ENCODE results near the gene CARMIL1. TPM values are rescaled to one million over a fixed set of nuclear protein-coding genes. Genes with fewer than 3 reads are reported as not detected.

The CARMIL1 gene
- total RNA-seq, 1 experiment from 2014 or later = 23.6 TPM

DNA sequence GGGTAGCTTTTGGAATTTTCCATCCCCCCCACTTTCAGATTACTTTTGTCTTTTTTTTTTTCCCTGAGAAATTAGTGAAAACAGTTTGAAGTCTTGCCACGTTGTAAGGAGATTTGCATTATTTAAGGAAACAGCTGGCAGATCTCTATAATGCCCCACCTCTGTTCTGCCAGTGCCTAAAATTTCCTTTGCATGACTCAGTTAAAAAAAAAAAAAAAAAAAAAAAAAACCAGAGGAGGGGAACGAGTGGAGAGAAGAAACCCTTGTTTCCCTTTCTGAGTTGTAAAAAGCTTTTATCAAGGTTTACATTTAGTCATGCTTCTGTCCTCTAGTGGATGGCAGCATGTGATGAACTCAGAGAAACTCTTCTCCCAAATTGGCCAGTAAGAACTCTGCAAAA is 33.5 kb downstream of the CARMIL1 start:
- Histone ChIP-seq H3K9ac (ENCODE audit: extremely low read depth, insufficient read length, low read length) (no peak overlapping the region), H3K9me3 (ENCODE audit: control insufficient read depth, low read depth, low read length) (no peaks in the 10 kb centered on the region), H3K27ac (ENCODE audit: insufficient read length, low read depth, low read length) (no peak overlapping the region), H4K20me1 (ENCODE audit: control insufficient read depth, insufficient read depth, insufficient read length) (no peaks in the 10 kb centered on the region), H2BK15ac (ENCODE audit: low read depth, low read length) (no peak overlapping the region), H2BK20ac (ENCODE audit: low read depth, low read length, poor library complexity, severe bottlenecking) (no peak overlapping the region), H3K4ac (ENCODE audit: low read depth, low read length) (no peak overlapping the region), H2AFZ (ENCODE audit: low read length) (no peak overlapping the region), H4K91ac (ENCODE audit: insufficient read length, low read depth, low read length) (no peak overlapping the region), H2BK5ac (ENCODE audit: insufficient read length, low read length) (no peak overlapping the region), H3K23ac (ENCODE audit: insufficient read length, low read depth, low read length) (no peak overlapping the region), H3T11ph (ENCODE audit: low read length) (no peak overlapping the region), H3K27me3 (ENCODE audit: insufficient read depth, low read length) (no peaks in the 10 kb centered on the region), H3K4me2 (ENCODE audit: insufficient read depth, insufficient read length, low read length) (no peak overlapping the region), H2AK5ac (ENCODE audit: insufficient read length, low read length) (no peak overlapping the region), H3K4me1 (ENCODE audit: insufficient read depth, low read length) (peaks cover 8% of the 10 kb centered on the region; the same call in 1 of the 2 replicates), H2BK120ac (ENCODE audit: low read depth, low read length, poor library complexity, severe bottlenecking) (no peak overlapping the region), H3K23me2 (ENCODE audit: insufficient read length, low read depth, low read length, poor library complexity, severe bottlenecking) (no peaks in the 10 kb centered on the region), H4K8ac (replicated peaks; ENCODE audit: insufficient read length, low read depth, low read length) (no peak overlapping the region), H3K79me2 (ENCODE audit: insufficient read depth, low read length) (peaks cover 6% of the 10 kb centered on the region; the same call in 1 of the 2 replicates), H4K5ac (ENCODE audit: insufficient read length, low read depth, low read length) (no peak overlapping the region), H2BK12ac (ENCODE audit: insufficient read length, low read depth, low read length) (no peak overlapping the region), H3K18ac (ENCODE audit: insufficient read length, low read depth, low read length) (no peak overlapping the region), H3K56ac (ENCODE audit: insufficient read length, low read depth, low read length) (no peak overlapping the region), H3K14ac (ENCODE audit: insufficient read depth, low read length) (no peak overlapping the region), H3K79me1 (ENCODE audit: insufficient read depth, low read depth, low read length, poor library complexity, severe bottlenecking) (no peaks in the 10 kb centered on the region)
- H3K9me3 Mint-ChIP-seq = no peaks in the 10 kb centered on the region
- no peak overlapping the region for H3K4me3 Mint-ChIP-seq
- H3K36me3 Mint-ChIP-seq (ENCODE audit: insufficient read depth in 1 of 3, low read depth in 3 of 3) = no peaks in the 10 kb centered on the region
- no peak for DNase-seq
- WGBS (ENCODE audit: extremely low coverage, insufficient read length, low lambda C conversion rate) = no CpG with 5 or more reads among the region's 2 CpGs
- H3K27ac Mint-ChIP-seq = peak overlapping the region in 2 of 3 experiments; percentile 22 to 67; a peak in 1 of 7 replicates
- TF ChIP-seq, protein P1, sequence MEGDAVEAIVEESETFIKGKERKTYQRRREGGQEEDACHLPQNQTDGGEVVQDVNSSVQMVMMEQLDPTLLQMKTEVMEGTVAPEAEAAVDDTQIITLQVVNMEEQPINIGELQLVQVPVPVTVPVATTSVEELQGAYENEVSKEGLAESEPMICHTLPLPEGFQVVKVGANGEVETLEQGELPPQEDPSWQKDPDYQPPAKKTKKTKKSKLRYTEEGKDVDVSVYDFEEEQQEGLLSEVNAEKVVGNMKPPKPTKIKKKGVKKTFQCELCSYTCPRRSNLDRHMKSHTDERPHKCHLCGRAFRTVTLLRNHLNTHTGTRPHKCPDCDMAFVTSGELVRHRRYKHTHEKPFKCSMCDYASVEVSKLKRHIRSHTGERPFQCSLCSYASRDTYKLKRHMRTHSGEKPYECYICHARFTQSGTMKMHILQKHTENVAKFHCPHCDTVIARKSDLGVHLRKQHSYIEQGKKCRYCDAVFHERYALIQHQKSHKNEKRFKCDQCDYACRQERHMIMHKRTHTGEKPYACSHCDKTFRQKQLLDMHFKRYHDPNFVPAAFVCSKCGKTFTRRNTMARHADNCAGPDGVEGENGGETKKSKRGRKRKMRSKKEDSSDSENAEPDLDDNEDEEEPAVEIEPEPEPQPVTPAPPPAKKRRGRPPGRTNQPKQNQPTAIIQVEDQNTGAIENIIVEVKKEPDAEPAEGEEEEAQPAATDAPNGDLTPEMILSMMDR (conservative IDR thresholded peaks at IDR 0.05) = no peak
- H3K27me3 Mint-ChIP-seq (ENCODE audit: low read depth) = no peaks in the 10 kb centered on the region
- peaks cover 45 to 66% of the 10 kb centered on the region in 2 experiments for H3K4me1 Mint-ChIP-seq

All from H9 (cell line).